Gastrocnemius medialis (tissue), 4 donors: ENCODE results near the gene TIMM17B. TPM values are rescaled to one million over a fixed set of nuclear protein-coding genes. Genes with fewer than 3 reads are reported as not detected.

Experiments used
- ATAC-seq, 2 donors: fragments of 150-250 bp; one replicate each; pipeline ENCODE4 v1.9.1; 2016
- DNase-seq, 2 donors: peaks; one replicate each; pipeline ENCODE4 v3.0.0-alpha.2; 2019
- H3K27ac ChIP-seq, 4 donors: fragments of 200-600 bp; sonication (generic); 1 replicate in 1 of 4; 2 replicates in 3 of 4; pipeline ENCODE4 v1.5.1; 2016 to 2018; ENCODE audit warnings: mild to moderate bottlenecking in 2 of 4, moderate library complexity in 1 of 4
- H3K27me3 ChIP-seq, 3 donors: fragments of 200-600 bp; sonication (generic) in 2 of 3; 1 replicate in 1 of 3; 2 replicates in 2 of 3; pipeline versions ENCODE4 v1.5.1 to v1.6.0; 2016 to 2019; ENCODE audit warnings: mild to moderate bottlenecking in 1 of 3, moderate library complexity in 1 of 3
- H3K36me3 ChIP-seq, 2 donors: fragments of 200-600 bp; sonication (generic) in 1 of 2; one replicate each; pipeline ENCODE4 v1.5.1; 2017 to 2018
- H3K4me1 ChIP-seq, 2 donors: fragments of 200-600 bp; sonication (generic) in 1 of 2; one replicate each; pipeline ENCODE4 v1.5.1; 2016 to 2017; ENCODE audit warnings: mild to moderate bottlenecking in 2 of 2
- H3K4me3 ChIP-seq, 4 donors: fragments of 200-600 bp; sonication (generic) in 3 of 4; 1 replicate in 1 of 4; 2 replicates in 3 of 4; pipeline ENCODE4 v1.5.1; 2016 to 2019; ENCODE audit warnings: mild to moderate bottlenecking in 2 of 4
- H3K9me3 ChIP-seq, 3 donors: fragments of 200-600 bp; sonication (generic) in 2 of 3; 1 replicate in 1 of 3; 2 replicates in 2 of 3; pipeline ENCODE4 v1.5.1; 2016 to 2019
- CTCF ChIP-seq, 5 experiments: fragments of 450-650 bp in 3 of 5; fragments of 200-600 bp in 2 of 5; sonication (generic) in 2 of 5; IDR thresholded peaks in 4 of 5; conservative IDR thresholded peaks in 1 of 5; 1 replicate in 4 of 5; 2 replicates in 1 of 5; pipeline ENCODE4 v1.5.1; 2016 to 2019; ENCODE audit warnings: antibody characterized with exemption in 5 of 5, mild to moderate bottlenecking in 3 of 5, moderate library complexity in 3 of 5
- POLR2A ChIP-seq, 2 donors: fragments of 450-650 bp; IDR thresholded peaks; one replicate each; pipeline ENCODE4 v1.6.1; 2017; ENCODE audit warnings: antibody characterized with exemption in 2 of 2, mild to moderate bottlenecking in 2 of 2, moderate library complexity in 2 of 2
- in situ Hi-C, 4 donors: fragments of 200-750 bp; cut with MboI; loops; one replicate each; pipeline versions ENCODE4 v1.15.0 to v1.8.0; 2017; ENCODE audit warnings: low sequenced_read_pairs in 4 of 4
- intact Hi-C: fragments of 100-400 bp; cut with DNase I; formaldehyde crosslinking; loops from one replicate; pipeline ENCODE4 v1.15.1; 2023; ENCODE audit warnings: low total_unique reads
- total RNA-seq, 4 donors: library from RNA; depleted of rRNA; stranded (reverse); fragments of >200 nt; gene quantifications; one replicate each; pipeline versions ENCODE4 v1.1.0 to v1.2.3, GENCODE V29; 2016

Gene TIMM17B
- total RNA-seq, 4 donors from 2014 or later, result 53.3 to 103 (median 68.5) TPM

GRCh38 chrX:48935301-48935670, 37.7 kb upstream of the TIMM17B start:
- no peaks in the 10 kb centered on the region for H3K4me1 ChIP-seq
- in situ Hi-C loops, result loop anchor here in 1 of 4 donors (25.0 kb wide), 1 partner anchor 298 kb away; no protein-coding TSS in a partner anchor
- no peaks in the 10 kb centered on the region for H3K27me3 ChIP-seq

GRCh38 chrX:48934581-48935300, 37.2 kb upstream of the TIMM17B start:
- no peak for ATAC-seq
- no peaks in the 10 kb centered on the region for H3K27me3 ChIP-seq
- TF ChIP-seq POLR2A (IDR thresholded peaks at IDR 0.05), result no peak
- no peak for TF ChIP-seq CTCF (IDR thresholded peaks at IDR 0.05 in 4 of 5, conservative IDR thresholded peaks at IDR 0.05 in 1 of 5)
- H3K27ac ChIP-seq, result no peak overlapping the region
- H3K36me3 ChIP-seq, result peaks cover 0 to 23% of the 10 kb centered on the region in 2 donors
- DNase-seq, result no peak
- no peak overlapping the region for H3K4me3 ChIP-seq
- no peaks in the 10 kb centered on the region for H3K9me3 ChIP-seq
- in situ Hi-C loops (loop anchor here in 1 of 4 donors (25.0 kb wide), 1 partner anchor 297 kb away; no protein-coding TSS in a partner anchor), intact Hi-C loops (no loop called here)
- H3K4me1 ChIP-seq, result no peaks in the 10 kb centered on the region

More at GRCh38 chrX:48935301-48935670, 37.7 kb upstream of the TIMM17B start:
- Histone ChIP-seq H3K4me3 (no peak overlapping the region), H3K27ac (no peak overlapping the region), H3K36me3 (peaks cover 0 to 18% of the 10 kb centered on the region in 2 donors), H3K9me3 (no peaks in the 10 kb centered on the region)
- ATAC-seq, result no peak
- TF ChIP-seq POLR2A (IDR thresholded peaks at IDR 0.05) (no peak), CTCF (IDR thresholded peaks at IDR 0.05 in 4 of 5, conservative IDR thresholded peaks at IDR 0.05 in 1 of 5) (no peak)
- intact Hi-C loops, result no loop called here
- DNase-seq, result no peak

- no peak overlapping the region for H3K27ac ChIP-seq
- in situ Hi-C loops, result loop anchor here in 1 of 4 donors (25.0 kb wide), 1 partner anchor 296 kb away; no protein-coding TSS in a partner anchor
- no peaks in the 10 kb centered on the region for H3K27me3 ChIP-seq
- TF ChIP-seq CTCF (IDR thresholded peaks at IDR 0.05 in 4 of 5, conservative IDR thresholded peaks at IDR 0.05 in 1 of 5), result no peak
- ATAC-seq (no peak), DNase-seq (no peak)
- no peak overlapping the region for H3K4me3 ChIP-seq
- intact Hi-C loops, result no loop called here
- H3K9me3 ChIP-seq, result no peaks in the 10 kb centered on the region
- H3K36me3 ChIP-seq, result peaks cover 0 to 26% of the 10 kb centered on the region in 2 donors
- no peaks in the 10 kb centered on the region for H3K4me1 ChIP-seq
These were observed 36.2 kb upstream of the TIMM17B start for GRCh38 chrX:48933757-48934156.

- no peak for TF ChIP-seq CTCF (IDR thresholded peaks at IDR 0.05 in 4 of 5, conservative IDR thresholded peaks at IDR 0.05 in 1 of 5)
- TF ChIP-seq POLR2A (IDR thresholded peaks at IDR 0.05), result no peak
- in situ Hi-C loops (loop anchor here in 1 of 4 donors (25.0 kb wide), 1 partner anchor 291 kb away; no protein-coding TSS in a partner anchor), intact Hi-C loops (no loop called here)
- Histone ChIP-seq H3K36me3 (peaks cover 0 to 32% of the 10 kb centered on the region in 2 donors), H3K27ac (no peak overlapping the region), H3K4me1 (no peaks in the 10 kb centered on the region), H3K9me3 (no peaks in the 10 kb centered on the region), H3K4me3 (no peak overlapping the region), H3K27me3 (no peaks in the 10 kb centered on the region)
- ATAC-seq (no peak), DNase-seq (no peak)
These were observed 30.3 kb upstream of the TIMM17B start for GRCh38 chrX:48927736-48928382.
